Nephron progenitor cell (in vitro differentiated cells): ENCODE results near the gene POLR1D.

Source experiments
- DNase-seq: peaks from one replicate; pipeline ENCODE4 v3.0.0; 2021
- H3K27ac Mint-ChIP-seq: 2 replicates; pipeline ENCODE4 v1.8.0; 2021; ENCODE audit warnings: mild to moderate bottlenecking, moderate library complexity, mixed read lengths
- H3K27me3 Mint-ChIP-seq: 2 replicates; pipeline ENCODE4 v1.8.0; 2021; ENCODE audit warnings: mild to moderate bottlenecking, low read depth, mixed read lengths; ENCODE audit not compliant: poor library complexity
- H3K36me3 Mint-ChIP-seq: 2 replicates; pipeline ENCODE4 v1.8.0; 2021; ENCODE audit warnings: low read depth, mixed read lengths
- H3K4me1 Mint-ChIP-seq: 2 replicates; pipeline ENCODE4 v1.8.0; 2021; ENCODE audit warnings: mixed read lengths
- H3K4me3 Mint-ChIP-seq: 2 replicates; pipeline ENCODE4 v1.8.0; 2021; ENCODE audit warnings: mild to moderate bottlenecking, moderate library complexity, mixed read lengths
- H3K9me3 Mint-ChIP-seq: 2 replicates; pipeline ENCODE4 v1.8.0; 2021; ENCODE audit warnings: mild to moderate bottlenecking, moderate library complexity, mixed read lengths
- TF ChIP-seq, protein P1 (sequence below): fragments of 200-600 bp; sonication (generic); IDR thresholded peaks from 2 replicates; pipeline ENCODE4 v1.5.0; 2021; ENCODE audit warnings: antibody characterized with exemption

The POLR1D gene

DNA sequence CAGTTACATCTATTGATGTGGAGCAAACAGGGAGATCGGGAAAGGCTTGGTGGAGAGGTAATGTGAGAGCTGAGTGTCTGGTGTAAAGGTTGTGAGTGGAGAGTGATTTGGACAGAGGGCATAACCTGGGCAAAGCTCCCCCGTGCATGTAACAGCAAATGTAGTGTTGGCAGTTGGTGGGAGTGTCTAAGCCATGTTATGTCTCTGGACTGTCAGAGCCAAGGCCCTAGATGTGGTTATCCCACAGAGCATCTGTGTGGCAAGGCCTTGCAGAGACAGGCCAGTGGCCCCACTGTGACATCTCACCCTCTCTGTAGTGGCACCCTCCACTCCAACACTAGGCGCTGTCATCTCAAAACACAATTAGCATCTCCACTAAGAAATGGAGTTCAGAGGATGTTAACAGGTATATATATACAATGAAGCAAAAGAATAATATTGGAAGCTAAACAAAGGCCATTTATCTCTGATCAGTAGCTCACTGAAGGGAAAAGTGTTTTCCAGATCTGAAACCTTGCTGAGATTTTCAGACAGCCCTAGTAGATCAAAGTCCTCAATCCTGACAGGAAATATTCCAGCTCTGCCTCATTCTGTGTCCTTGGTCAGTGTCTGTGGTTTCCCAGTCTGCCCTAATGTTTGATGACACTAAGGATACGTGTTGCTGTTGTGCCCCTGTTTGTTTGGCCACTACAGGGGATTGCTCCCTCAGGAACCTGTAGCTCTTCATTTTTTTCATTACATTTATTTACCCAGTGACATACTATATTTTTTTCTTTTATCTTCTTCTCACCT, 20.2 kb downstream of the POLR1D start:
- no peak for DNase-seq
- TF ChIP-seq, protein P1, sequence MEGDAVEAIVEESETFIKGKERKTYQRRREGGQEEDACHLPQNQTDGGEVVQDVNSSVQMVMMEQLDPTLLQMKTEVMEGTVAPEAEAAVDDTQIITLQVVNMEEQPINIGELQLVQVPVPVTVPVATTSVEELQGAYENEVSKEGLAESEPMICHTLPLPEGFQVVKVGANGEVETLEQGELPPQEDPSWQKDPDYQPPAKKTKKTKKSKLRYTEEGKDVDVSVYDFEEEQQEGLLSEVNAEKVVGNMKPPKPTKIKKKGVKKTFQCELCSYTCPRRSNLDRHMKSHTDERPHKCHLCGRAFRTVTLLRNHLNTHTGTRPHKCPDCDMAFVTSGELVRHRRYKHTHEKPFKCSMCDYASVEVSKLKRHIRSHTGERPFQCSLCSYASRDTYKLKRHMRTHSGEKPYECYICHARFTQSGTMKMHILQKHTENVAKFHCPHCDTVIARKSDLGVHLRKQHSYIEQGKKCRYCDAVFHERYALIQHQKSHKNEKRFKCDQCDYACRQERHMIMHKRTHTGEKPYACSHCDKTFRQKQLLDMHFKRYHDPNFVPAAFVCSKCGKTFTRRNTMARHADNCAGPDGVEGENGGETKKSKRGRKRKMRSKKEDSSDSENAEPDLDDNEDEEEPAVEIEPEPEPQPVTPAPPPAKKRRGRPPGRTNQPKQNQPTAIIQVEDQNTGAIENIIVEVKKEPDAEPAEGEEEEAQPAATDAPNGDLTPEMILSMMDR = no peak
- Mint-ChIP-seq H3K4me3 (no peak overlapping the region), H3K4me1 (peaks cover 12% of the 10 kb centered on the region), H3K27ac (no peak overlapping the region), H3K36me3 (peaks cover 28% of the 10 kb centered on the region), H3K9me3 (peaks cover 6% of the 10 kb centered on the region), H3K27me3 (peaks cover 4% of the 10 kb centered on the region)

DNA sequence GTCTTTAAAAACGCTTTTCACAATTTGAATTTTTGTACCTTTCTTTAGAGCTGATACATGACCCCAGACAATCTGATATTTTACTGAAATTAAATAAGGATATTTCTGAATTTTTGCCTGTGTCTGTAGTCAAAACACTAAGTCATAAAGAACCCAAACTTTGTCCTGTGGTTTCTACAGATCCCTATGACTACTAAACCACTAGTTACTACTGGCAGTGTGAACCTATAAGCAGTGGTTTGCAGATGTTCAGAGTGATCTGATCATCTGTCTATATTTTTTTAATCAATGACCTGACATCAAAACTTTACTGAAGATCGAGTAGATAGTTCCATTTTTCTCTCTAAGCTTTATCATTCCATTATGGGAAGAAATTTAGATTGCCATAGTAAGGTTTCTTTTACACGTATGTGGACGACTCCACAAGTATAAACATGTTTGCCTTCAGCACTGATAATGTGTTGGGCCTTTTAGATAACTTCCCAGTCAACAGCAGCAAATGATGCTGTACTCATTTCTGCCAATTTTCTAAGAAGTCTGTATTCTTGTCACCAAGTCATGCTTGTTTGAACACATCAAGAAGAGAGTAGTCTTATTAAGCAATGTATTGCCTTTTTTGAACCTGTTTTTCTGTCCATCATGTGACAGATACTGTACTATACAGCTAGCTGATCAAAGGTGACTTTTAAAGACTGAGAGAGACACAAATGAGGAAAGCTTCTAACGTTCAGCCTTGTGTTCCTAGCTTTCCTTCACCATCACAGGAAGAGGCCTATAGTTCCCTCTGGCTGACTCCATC, 21.8 kb downstream of the POLR1D start:
- no peak overlapping the region for H3K4me3 Mint-ChIP-seq
- H3K27ac Mint-ChIP-seq = no peak overlapping the region
- peaks cover 4% of the 10 kb centered on the region for H3K27me3 Mint-ChIP-seq
- DNase-seq = no peak
- TF ChIP-seq, protein P1 = no peak
- H3K9me3 Mint-ChIP-seq = peaks cover 11% of the 10 kb centered on the region
- peaks cover 41% of the 10 kb centered on the region for H3K36me3 Mint-ChIP-seq
- peaks cover 12% of the 10 kb centered on the region for H3K4me1 Mint-ChIP-seq

DNA sequence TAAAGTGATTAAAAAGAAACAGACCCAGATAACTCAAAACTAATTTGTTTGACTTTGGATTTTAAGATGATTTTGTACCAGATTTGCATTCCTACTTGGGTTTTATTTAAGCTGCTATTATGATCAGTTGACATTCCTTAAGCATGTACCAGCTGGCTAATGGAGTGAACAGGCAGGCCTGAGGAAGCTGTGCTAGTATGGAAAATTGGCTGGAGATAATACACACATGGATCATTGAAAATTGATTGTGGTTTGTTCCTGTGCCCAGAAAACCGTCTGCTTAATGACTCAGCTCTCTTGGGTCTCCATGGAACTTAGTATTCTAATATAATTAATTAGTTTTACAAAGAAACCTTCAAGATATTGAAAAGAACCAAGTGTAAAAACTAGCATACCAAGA, 22.6 kb downstream of the POLR1D start:
- Mint-ChIP-seq H3K4me1 (peaks cover 12% of the 10 kb centered on the region), H3K4me3 (no peak overlapping the region), H3K9me3 (peaks cover 18% of the 10 kb centered on the region), H3K27me3 (peaks cover 4% of the 10 kb centered on the region), H3K36me3 (peaks cover 48% of the 10 kb centered on the region), H3K27ac (no peak overlapping the region)
- no peak for DNase-seq
- TF ChIP-seq, protein P1 = no peak

- Mint-ChIP-seq H3K9me3 (peaks cover 41% of the 10 kb centered on the region), H3K4me1 (no peaks in the 10 kb centered on the region), H3K36me3 (peaks cover 81% of the 10 kb centered on the region), H3K27ac (no peak overlapping the region), H3K27me3 (peaks cover 4% of the 10 kb centered on the region), H3K4me3 (no peak overlapping the region)
- TF ChIP-seq, protein P1 = no peak
- DNase-seq = no peak
These were observed 28.6 kb downstream of the POLR1D start for GRCh38 chr13:27650312-27650711.

GRCh38 chr13:27654059-27654458, 32.4 kb downstream of the POLR1D start:
- DNase-seq = no peak
- Mint-ChIP-seq H3K4me1 (no peaks in the 10 kb centered on the region), H3K27me3 (no peaks in the 10 kb centered on the region), H3K36me3 (peaks cover 47% of the 10 kb centered on the region), H3K9me3 (peaks cover 25% of the 10 kb centered on the region), H3K27ac (no peak overlapping the region), H3K4me3 (no peak overlapping the region)
- TF ChIP-seq, protein P1 = no peak
